ENCODE data around the gene HSPA13.

GRCh38 chr21:14354515-14354914 is 28.4 kb downstream of the HSPA13 start:
- TF ChIP-seq, protein P1, sequence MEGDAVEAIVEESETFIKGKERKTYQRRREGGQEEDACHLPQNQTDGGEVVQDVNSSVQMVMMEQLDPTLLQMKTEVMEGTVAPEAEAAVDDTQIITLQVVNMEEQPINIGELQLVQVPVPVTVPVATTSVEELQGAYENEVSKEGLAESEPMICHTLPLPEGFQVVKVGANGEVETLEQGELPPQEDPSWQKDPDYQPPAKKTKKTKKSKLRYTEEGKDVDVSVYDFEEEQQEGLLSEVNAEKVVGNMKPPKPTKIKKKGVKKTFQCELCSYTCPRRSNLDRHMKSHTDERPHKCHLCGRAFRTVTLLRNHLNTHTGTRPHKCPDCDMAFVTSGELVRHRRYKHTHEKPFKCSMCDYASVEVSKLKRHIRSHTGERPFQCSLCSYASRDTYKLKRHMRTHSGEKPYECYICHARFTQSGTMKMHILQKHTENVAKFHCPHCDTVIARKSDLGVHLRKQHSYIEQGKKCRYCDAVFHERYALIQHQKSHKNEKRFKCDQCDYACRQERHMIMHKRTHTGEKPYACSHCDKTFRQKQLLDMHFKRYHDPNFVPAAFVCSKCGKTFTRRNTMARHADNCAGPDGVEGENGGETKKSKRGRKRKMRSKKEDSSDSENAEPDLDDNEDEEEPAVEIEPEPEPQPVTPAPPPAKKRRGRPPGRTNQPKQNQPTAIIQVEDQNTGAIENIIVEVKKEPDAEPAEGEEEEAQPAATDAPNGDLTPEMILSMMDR (IDR thresholded peaks at IDR 0.05 in 8 of 11, conservative IDR thresholded peaks at IDR 0.05 in 3 of 11), result no peak
- TF ChIP-seq POLR2A (IDR thresholded peaks at IDR 0.05), result no peak
